Stimulated activated CD4-positive, alpha-beta T cell treated with anti-CD3 and anti-CD28 coated beads, Interleukin-2, amount 100 ng/mL, for 4 hours (primary cell): ENCODE measurements around the gene CDH4.
"Not testable (repeated sequence)": the region's sequence is repeated elsewhere in the genome, so short reads cannot be mapped to it uniquely, and the experiment has no call there.

ENCODE experiments used
- DNase-seq: peaks from one replicate; pipeline ENCODE4 v3.0.0-alpha.2; 2020; ENCODE audit warnings: low read depth

CDH4 gene

GRCh38 chr20:61979701-61980635 lies 727.9 kb downstream of the CDH4 start:
- no peak for DNase-seq

- no peak for DNase-seq
Observed at GRCh38 chr20:61980647-61981583, 728.9 kb downstream of the CDH4 start.

- not testable (repeated sequence) for DNase-seq
Observed at GRCh38 chr20:61981691-61982090, 729.6 kb downstream of the CDH4 start.

GRCh38 chr20:61982191-61982950 lies 730.3 kb downstream of the CDH4 start:
- DNase-seq = no peak

GRCh38 chr20:61982951-61983315 lies 730.9 kb downstream of the CDH4 start:
- no peak for DNase-seq

GRCh38 chr20:61983965-61984364 lies 731.9 kb downstream of the CDH4 start:
- no peak for DNase-seq

GRCh38 chr20:61984431-61984830 lies 732.4 kb downstream of the CDH4 start:
- DNase-seq = not testable (repeated sequence)

GRCh38 chr20:61985096-61985495 lies 733.0 kb downstream of the CDH4 start:
- no peak for DNase-seq

- no peak for DNase-seq
Observed at GRCh38 chr20:61986762-61987321, 734.8 kb downstream of the CDH4 start.

GRCh38 chr20:61988665-61989064 lies 736.6 kb downstream of the CDH4 start:
- DNase-seq = no peak

GRCh38 chr20:61989741-61990140 lies 737.7 kb downstream of the CDH4 start:
- no peak for DNase-seq
